ENCODE data around the gene GTPBP3. TPM values are rescaled to one million over a fixed set of nuclear protein-coding genes. Genes with fewer than 3 reads are reported as not detected.
A peak's percentile ranks its signal among the peaks of the same experiment; 100 is the strongest.

The GTPBP3 gene
- total RNA-seq, 1 experiment from 2014 or later = 73.0 TPM

GRCh38 chr19:17293605-17294004, 43.7 kb upstream of the GTPBP3 start:
- H3K9me3 ChIP-seq (ENCODE audit: control insufficient read depth in 1 of 2, insufficient read depth in 1 of 2, low read depth in 1 of 2, low read length in 2 of 2) = no peaks in the 10 kb centered on the region; a peak in 1 of 4 replicates
- CTCF ChIA-PET = interaction anchor here (0.9 to 3.1 kb wide), 10 partner anchors 11 to 579 kb away, joined by 3 to 33 read pairs (median 6); partner anchors contain the start of genes ANO8 and MRPL34
- peak overlapping the region; percentile 82 for H3K4me2 ChIP-seq (ENCODE audit: low read length)
- peaks cover 0 to 10% of the 10 kb centered on the region in 2 experiments; a peak in 2 of 4 replicates for H3K36me3 ChIP-seq (ENCODE audit: control insufficient read depth in 1 of 2, insufficient read depth in 2 of 2, low read length in 2 of 2)
- peaks cover 20 to 44% of the 10 kb centered on the region in 2 experiments for H3K4me1 ChIP-seq (ENCODE audit: control insufficient read depth in 1 of 2, insufficient read depth in 2 of 2, low read length in 2 of 2)
- no peaks in the 10 kb centered on the region for H3K9me2 ChIP-seq (ENCODE audit: insufficient read depth)
- peaks cover 37% of the 10 kb centered on the region for H3K79me2 ChIP-seq (ENCODE audit: insufficient read depth, low read length)
- RAD21 ChIA-PET (ENCODE audit: low non-redundant PET in 1 of 2, low total read pairs in 2 of 2, uncharacterized antibody in 2 of 2, unreplicated experiment in 2 of 2) = interaction anchor here in 1 of 2 experiments (1.0 kb wide), 1 partner anchor 12 kb away, joined by 7 read pairs; the partner anchor contains the start of gene MRPL34
- no peak overlapping the region for H2AFZ ChIP-seq (ENCODE audit: low read depth, low read length, poor library complexity, severe bottlenecking)
- H3K27me3 ChIP-seq (ENCODE audit: insufficient read depth, low read length) = no peaks in the 10 kb centered on the region
- peak overlapping the region; percentile 60 to 67 for H3K4me3 ChIP-seq (replicated peaks in 1 of 2; ENCODE audit: low read depth in 1 of 2, low read length in 2 of 2)
- POLR2A ChIA-PET = interaction anchor here (0.8 to 2.4 kb wide), 6 partner anchors 11 to 575 kb away, joined by 3 to 22 read pairs (median 4); partner anchors contain the start of genes ABHD8, DDA1 and MRPL34
- peak overlapping the region; percentile 57 for H3K27ac ChIP-seq (ENCODE audit: low read depth, low read length)
- ATAC-seq (no peak), DNase-seq (ENCODE audit: low read depth, low spot score) (no peak)
- TF ChIP-seq MAX (IDR thresholded peaks at IDR 0.05) (no peak; the same call in 1 of the 2 replicates), CEBPB (IDR thresholded peaks at IDR 0.05; ENCODE audit: low read depth) (no peak), EZH2 (IDR thresholded peaks at IDR 0.05) (no peak), ATF3 (IDR thresholded peaks at IDR 0.05) (no peak), ZBTB33 (IDR thresholded peaks at IDR 0.05; ENCODE audit: extremely low read depth, insufficient replicate concordance, low read length) (no peak), REST (IDR thresholded peaks at IDR 0.05; ENCODE audit: low read depth) (no peak), EGR1 (IDR thresholded peaks at IDR 0.05; ENCODE audit: low read depth) (no peak), CTCF (IDR thresholded peaks at IDR 0.05 in 2 of 3, conservative IDR thresholded peaks at IDR 0.05 in 1 of 3; ENCODE audit: borderline replicate concordance in 1 of 3, insufficient read depth in 1 of 3, low read depth in 2 of 3, low read length in 2 of 3) (no peak), ZFX (IDR thresholded peaks at IDR 0.05) (no peak), FOSL1 (IDR thresholded peaks at IDR 0.05; ENCODE audit: low read depth) (no peak), EZH2phosphoT487 (IDR thresholded peaks at IDR 0.05; ENCODE audit: borderline replicate concordance) (no peak), RAD21 (IDR thresholded peaks at IDR 0.05; ENCODE audit: low read depth) (no peak), SRF (IDR thresholded peaks at IDR 0.05; ENCODE audit: low read depth) (no peak), POLR2AphosphoS5 (IDR thresholded peaks at IDR 0.05; ENCODE audit: low read depth, low read length) (no peak)
- no TSS peak for BruUV-seq (replicated peaks)
- H3K9ac ChIP-seq (ENCODE audit: low read length) = peak overlapping the region; percentile 68; the same call in 1 of the 2 replicates
- intact Hi-C loops (cut with micrococcal nuclease) = loop anchor here (1.0 to 2.0 kb wide), 2 partner anchors 15 to 93 kb away; partner anchors contain the start of gene DDA1
- no peaks in the 10 kb centered on the region for H4K20me1 ChIP-seq (ENCODE audit: insufficient read depth)
